HUDEP-2 (cell line): ENCODE data around the gene NQO1.
"Not testable (repeated sequence)": the region's sequence is repeated elsewhere in the genome, so short reads cannot be mapped to it uniquely, and the experiment has no call there.

Experiments
- DNase-seq, 76 experiments: peaks; one replicate each; lab custom pipeline; 2025; ENCODE audit not compliant: unreplicated experiment in 76 of 76; lab: John Stamatoyannopoulos, UW

Gene NQO1

DNA sequence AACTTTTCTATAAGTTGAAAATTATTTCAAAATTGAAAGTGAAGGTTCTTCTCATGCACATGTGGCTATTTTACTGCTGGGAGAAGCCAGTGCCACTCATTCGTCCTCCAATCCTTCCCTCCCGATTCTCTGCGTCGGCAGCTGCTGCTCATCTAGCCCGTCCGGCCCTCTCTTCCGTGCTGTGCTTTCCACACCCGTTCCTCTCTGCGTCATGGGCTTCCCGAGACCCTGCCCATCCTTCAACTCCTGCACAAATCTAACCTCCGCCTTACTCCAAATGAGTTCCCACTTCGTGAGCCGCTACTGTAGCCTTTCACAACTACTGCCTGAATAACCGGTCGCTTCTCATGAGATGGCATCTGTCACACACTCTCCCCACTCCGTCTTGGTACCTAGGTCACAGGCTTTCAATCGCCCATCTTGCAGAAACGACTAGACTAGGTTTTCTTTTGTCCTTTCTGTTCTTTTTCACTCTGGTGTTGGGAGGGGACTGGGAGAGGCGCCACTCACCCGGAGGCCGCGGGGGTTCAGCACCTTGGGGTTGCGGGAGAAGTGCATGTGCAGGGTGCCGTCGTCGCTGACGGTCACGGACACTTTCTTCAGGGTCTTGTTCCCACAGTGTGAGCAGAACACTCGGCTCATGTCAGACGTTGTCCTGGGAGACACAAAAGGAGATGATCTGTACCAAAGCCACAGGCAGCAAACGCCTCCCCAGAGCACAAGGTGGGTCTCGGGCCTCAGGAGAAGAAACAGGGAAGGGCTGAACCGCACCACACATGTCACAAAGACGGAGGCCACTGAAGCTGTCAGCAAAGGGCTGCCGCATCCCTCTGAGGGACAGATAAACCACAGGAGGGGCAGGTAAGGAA is 18.2 kb upstream of the NQO1 start:
- DNase-seq = no peak

DNA sequence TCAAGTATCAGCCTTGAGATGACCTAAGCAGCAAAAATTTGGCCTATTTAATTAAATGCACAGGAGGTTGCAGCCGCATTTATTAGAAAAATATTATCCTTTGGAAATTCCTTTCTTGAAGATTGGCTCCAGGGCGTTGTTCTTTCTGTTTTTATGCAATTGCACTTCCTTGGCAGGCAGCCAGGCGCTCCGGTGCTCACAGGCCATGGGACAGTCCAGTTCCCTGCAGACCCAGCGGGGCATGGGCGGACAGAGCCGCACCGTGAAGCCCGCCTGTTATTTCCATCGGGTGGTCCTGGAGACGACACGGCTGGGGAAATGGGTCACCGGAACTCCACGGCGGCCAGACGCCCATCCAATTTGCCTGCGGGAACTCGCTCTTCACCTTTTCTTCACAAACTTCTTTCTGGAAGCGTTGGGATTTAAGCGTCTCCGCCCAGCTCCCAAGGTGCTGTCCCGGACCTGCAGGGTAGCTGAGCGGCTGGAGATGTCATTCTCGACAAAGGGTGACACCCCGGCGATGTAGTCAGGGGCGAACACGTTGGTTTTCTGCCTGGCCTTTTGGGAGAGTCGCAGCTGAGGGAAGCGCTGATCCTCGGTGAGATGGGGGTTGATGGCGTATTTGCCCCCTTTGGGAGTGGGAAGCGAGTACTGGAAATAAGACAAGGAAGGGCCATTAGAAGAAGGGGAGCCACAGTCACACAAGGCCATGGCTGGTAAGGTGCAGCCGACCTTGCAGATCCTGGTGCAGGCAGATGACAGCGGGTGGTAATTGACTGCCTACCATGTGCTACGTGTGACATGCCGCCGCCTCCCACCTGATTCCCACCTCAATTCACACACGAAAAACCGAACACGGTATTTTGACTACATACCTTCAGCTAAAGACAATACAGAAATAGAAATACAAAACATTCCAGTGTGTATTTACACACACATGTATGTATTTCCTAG is 15.9 kb upstream of the NQO1 start:
- DNase-seq = no peak

DNA sequence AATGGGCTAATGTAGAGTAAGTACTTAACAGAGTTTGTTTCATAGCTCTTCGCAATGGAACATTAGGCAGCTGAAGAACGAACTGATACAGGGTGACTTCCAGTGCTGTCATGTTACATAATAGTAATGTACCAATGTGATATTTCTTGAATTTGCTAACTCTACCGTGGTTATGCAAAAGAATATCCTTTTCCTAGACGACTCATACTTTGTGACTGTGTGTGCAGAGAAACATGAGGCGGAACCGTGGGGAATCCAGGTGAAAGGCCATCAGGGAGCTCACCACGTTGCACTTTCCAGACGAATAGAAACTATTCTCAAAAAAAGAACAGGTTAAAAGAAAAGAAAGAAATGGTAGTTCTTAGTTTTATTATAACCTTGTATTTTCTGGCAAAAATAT is 15.2 kb upstream of the NQO1 start:
- no peak for DNase-seq

DNA sequence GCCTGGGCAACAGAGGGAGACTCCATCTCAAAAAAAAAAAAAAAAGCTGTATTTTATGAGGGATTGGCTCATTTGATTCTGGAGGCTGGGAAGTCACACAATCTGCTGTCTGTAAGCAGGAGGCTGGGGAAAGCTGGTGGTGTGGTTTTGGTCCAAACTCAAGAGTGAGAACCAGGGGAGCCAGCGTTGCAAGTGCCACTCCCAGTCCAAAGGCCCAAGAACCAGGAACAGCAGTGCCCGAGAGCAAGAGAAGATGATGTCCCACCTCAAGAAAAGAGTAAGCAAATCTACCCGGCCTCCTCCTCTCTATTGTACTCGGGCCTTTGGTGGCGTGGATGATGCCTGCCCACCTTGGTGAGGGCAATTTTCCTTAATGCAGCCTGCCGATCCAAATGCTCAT is 5.7 kb upstream of the NQO1 start:
- DNase-seq = no peak

DNA sequence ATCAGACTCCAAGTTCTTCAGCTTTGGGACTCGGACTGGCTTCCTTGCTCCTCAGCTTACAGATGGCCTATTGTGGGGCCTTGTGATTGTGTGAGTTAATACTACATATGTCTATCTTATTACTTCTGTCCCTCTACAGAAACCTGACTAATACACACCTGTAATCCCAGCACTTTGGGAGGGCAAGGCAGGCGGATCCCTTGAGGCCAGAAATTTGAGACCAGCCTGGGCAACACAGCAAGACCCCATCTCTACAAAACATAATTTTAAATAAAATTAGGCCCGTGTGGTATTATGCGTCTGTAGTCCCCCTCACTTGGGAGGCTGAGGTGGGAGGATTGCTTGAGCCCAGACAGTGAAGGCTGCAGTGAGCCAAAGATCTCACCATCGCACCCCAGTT is 4.9 kb upstream of the NQO1 start:
- not testable (repeated sequence) for DNase-seq

DNA sequence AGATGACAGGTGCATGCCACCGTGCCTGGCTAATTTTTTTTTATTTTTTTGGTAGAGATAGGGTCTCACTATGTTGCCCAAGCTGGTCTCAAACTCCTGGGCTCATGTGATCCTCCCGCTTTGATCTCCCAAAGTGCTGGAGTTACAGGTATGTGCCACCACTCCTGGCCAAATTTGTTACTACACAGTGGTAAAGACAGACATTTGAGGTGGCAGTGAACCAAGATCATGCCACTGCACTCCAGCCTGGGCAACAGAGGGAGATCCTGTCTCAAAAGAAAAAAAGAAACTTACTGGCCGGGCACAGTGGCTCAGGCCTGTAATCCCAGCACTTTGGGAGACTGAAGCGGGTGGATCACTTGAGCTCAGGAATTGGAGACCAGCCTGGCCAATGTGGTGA is 2.7 kb upstream of the NQO1 start:
- DNase-seq = not testable (repeated sequence)

DNA sequence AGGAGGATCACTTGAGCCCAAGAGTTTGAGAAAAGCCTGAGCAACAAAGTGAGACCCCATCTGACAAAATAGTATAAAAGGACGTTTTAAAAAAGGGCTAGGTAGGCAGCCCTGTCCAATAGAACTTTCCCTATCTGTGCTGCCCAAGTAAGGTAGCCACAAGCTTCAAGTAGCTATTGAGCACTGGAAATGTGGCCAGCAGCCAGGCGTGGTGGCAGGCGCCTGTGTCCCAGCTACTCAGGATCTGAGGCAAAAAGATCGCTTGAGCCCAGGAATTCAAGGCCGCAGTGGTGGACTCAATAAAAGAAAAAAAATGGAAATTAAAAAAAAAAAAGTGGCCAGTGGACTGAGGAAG is 1.5 kb upstream of the NQO1 start:
- DNase-seq = peak in 6 of 76 experiments; percentile 2 to 21 (median 6)

DNA sequence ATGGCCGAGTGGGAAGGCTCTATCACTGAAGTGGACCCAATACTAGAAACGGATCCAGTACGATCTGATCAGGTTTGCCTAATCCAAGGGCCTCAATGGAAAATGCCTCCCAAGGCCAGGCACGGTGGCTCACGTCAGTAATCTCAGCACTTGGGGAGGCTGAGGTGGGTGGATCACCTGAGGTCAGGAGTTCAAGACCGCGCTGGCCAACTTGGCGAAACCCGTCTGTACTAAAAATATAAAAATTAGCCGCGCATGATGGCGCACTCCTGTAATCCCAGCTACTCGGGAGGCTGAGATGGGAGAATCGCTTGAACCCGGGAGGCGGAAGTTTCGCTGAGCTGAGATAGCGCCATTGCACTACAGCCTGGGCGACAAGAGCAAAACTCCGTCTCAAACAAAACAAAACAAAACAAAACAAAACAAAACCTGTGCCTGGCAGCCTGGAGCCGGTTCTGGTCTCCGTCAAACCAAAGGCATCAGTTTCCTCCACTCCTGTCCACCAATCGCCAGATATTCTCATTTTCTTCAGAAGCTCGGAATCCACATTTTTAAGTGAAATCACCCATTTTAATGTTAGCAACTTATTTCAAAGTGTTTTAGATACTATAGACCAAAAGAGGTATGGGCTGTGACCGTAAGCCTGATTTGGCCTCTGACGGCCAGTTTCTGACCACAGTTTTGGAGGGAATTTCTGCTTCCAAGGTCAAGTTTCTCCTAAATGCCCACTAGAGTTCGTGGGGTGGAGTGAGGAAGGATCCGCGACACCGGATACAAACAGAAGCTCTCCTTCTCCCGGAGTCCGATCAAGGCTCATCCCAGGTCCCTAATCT is 664 bp downstream of the NQO1 start:
- no peak for DNase-seq

DNA sequence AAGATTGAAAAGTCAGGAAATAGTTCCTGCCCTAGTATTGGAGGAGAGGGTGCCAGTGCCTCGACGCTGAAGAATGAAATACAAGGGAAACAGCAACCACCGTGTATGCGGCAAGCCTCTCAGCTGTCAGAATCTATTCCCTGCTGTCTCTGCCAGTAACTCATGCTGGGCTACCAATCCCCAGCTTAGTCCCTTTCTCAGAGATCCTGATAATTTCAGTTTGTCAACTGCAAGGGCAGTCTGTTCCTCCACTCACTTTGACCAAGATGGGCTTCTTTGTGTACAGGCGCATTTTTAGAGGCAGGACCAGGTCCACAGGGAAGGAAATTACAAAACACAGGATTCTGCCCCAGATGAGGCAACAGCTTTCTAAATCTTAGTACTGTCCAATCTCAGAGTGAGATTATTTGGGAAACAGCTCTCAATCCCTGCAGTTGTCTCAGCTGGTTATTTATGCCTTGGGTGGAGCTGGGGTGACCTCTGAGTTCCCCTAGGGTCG is 1.3 kb downstream of the NQO1 start:
- DNase-seq = no peak

DNA sequence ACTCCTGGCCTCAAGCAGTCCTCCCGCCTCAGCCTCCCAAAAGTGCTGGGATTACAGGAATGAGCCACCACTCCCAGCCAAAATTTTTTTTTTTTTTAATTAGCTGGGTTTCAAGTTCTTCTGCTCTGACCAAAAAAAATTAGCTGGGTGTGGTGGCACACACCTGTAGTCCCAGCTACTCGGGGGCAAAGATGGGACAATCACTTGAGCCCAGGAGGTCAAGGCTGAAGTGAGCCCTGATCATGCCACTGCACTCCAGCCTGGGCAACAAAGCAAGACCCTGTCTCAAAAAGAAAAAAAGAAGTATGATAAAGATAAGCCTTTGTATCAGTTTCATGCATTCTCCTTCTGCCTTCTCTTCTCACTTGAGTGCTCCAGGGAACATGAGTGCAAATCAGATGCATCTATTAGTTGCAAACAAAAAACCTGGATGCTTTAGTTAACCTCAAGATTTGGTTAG is 1.9 kb downstream of the NQO1 start:
- no peak for DNase-seq

DNA sequence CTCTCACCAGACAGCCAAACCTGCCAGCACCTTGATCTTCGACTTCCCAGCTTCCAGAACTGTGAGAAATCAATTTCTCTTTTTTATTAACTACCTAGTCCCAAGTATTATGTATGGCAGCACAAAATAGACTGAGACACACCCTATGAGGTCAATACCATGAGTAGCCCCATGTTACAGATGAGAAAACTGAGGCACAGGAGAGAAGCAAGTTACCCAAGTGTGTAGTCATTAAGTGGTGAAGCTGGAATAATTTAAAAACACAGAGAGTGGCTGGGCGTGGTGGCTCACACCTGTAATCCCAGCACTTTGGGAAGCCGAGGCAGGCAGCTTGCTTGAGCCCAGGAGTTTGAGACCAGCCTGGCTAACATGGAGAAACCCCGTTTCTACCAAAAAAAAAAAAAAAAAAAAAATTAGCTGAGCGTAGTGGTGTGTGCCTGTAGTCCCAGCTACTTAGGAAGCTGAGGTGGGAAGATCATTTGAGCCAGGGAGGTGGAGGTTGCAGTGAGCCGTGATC is 4.9 kb downstream of the NQO1 start:
- no peak for DNase-seq

DNA sequence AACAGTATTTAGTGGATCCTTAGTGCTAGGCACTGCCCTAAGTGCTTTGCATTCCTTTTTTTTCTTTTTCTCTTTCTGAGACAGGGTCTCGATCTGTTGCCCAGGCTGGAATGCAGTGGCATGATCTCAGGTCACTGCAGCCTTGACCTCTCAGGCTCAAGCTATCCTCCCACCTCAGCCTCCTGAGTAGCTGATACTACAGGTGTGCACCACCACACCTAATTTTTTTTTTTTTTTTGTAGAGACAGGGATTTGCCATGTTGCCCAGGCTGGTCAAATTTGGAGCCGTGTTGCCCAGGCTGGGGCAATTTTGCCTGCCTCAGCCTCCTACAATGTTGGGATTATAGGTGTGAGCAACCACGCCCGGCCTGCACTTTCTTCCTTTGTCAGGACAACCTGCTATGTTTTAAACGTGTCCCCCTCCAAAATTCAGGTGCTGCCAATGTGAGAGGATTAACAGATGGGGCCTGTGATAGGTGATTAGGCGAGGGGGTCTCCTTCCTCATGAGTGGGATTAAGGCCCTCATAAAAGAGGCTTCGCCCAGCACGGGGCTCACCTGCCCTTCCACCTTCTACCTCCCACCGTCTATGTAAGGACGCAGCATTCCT is 5.4 kb downstream of the NQO1 start:
- DNase-seq = no peak

DNA sequence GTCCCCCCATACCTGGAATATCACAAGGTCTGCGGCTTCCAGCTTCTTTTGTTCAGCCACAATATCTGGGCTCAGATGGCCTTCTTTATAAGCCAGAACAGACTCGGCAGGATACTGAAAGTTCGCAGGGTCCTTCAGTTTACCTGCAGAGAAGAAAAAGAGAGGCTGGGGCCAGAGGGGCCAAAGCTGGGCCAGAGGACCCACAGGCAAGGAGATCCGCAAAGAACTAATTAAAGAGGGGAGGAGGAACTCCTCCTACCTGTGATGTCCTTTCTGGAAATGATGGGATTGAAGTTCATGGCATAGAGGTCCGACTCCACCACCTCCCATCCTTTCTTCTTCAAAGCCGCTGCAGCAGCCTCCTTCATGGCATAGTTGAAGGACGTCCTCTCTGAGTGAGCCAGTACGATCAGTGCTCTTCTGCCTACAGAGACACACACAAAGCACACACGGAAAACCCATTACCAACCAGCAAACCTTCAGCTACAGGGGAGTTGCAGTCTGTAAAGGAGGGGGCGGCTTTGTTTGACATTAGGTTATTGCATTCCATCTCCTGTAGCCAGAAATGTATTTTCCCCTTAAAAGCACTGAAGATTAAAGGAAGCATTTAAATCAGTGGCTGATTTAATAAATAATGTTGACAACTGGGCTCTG is 8.1 kb downstream of the NQO1 start:
- no peak for DNase-seq

DNA sequence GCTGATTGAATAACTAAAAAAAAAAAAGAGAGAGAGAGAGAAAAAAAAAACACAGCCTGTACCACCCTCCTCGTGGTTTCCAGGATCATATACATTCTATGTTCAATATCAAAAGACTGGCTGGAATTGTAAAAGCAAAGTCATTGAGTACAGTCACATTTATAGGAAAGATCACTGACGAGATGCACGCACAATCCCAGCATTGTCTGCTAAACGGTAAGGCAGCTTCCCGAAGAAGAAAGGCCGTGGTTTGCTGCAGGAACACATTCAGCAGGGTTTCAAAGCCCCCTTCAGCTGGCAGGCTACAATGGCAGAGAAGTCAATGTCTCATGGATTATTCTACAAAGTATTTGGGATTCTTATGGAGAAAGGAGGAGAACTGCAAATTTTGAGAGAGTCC is 9.3 kb downstream of the NQO1 start:
- DNase-seq = no peak

DNA sequence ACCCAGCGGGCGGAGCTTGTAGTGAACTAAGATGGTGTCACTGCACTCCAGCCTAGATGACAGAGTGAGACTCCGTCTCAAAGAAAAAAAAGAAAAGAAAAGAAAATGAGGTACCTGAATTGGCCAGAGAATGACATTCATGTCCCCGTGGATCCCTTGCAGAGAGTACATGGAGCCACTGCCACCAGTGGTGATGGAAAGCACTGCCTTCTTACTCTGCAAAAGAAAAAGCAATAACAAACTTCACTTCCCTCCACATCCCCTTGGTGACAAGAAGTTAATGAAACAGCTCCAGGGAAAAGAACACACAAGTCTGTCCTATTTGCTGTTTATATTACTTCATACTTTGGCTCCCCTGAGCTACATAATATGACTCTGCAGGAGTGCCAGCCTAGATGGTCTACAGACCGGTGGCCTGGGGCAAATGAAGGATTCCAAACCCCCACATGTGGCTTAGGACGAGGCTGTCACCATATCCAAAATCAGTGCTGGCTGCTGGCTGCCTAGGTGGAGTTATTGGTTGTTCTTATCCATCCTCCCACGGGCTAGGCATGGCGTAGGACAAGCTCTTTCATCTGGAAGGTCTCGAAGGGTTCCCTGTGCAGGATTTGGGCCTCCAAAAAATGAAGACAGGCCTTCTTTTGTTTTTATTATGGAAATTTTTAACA is 13.3 kb downstream of the NQO1 start:
- no peak for DNase-seq

DNA sequence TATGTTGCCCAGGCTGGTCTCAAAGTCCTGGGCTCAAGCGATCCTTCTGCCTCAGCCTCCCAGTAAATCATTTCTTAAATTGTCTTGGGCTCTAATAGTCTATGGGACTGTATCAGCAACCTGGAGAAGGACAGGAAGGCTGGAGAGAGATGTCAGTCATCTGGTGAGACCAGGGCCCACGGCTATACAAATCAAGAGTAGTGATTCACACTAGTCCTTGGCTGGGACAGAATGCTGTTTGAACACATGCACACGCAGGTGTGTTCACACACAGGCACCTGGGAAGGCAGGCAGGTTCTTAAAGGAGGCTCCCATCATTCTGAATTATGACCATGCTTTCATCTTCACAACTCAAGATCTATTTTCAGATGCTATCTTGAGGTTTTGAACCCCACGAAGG is 14.1 kb downstream of the NQO1 start:
- no peak for DNase-seq

DNA sequence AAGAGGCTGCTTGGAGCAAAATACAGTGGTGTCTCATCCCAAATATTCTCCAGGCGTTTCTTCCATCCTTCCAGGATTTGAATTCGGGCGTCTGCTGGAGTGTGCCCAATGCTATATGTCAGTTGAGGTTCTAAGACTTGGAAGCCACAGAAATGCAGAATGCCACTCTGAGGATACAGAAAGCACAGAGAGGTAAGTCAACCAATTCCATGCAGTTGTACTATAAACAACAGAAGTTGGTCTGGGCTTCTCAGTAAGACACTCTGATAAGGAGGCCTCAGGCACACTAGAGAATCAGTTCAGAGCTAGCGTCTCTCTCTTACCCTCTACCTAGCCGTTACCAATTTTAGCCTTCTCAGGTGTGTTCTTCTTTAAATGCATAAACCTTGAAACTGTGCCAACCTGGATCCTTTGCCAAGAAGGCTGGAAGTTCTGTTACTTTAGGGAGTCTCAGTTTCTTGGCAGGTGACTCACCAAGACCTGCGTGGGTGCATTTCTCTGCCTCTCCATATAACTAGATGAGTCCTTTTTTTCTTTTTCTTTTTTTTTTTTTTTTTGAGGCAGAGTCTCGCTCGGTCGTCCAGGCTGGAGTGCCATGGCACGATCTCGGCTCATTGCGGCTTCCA is 15.1 kb downstream of the NQO1 start:
- DNase-seq = peak in 10 of 76 experiments; percentile 4 to 66 (median 26)

DNA sequence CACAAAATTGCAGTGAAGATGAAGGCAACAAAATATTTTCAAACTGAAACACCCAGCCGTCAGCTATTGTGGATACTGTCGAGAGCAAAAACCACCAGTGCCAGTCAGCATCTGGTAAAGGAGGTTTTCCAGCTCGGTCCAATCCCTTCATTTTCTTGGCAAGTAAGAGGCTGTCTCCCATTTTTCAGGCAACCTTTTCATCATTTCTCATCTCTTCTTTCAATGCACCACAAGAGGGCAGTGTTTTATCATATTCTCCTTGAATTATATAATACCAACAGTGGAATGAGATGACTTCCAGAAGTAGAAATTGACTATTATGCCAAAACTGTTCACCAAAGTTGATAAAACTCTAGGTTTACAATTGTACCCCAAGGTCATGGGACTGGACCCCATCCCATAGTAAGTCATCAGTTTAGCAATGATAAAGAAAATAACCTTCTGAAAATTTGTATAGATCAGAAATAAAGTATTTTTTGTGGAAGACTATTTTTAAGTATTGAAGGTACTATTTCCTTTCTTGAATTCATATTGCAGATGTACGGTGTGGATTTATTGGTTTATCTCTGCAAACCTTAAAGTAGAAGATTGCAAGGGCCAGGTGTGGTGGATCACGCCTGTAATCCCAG is 16.8 kb downstream of the NQO1 start:
- peak in 32 of 76 experiments; percentile 6 to 68 (median 40) for DNase-seq
